H1 (cell line): ENCODE results near the gene NRM. TPM values are rescaled to one million over a fixed set of nuclear protein-coding genes. Genes with fewer than 3 reads are reported as not detected.
A peak's percentile ranks its signal among the peaks of the same experiment; 100 is the strongest.

Experiments used
- BRCA1 ChIP-seq: IDR thresholded peaks from 2 replicates; pipeline ENCODE4 v1.6.1; 2012; ENCODE audit warnings: low read depth, low read length, improper control_type of control experiment
- CEBPB ChIP-seq: IDR thresholded peaks from 2 replicates; pipeline ENCODE4 v1.6.1; 2012; ENCODE audit warnings: low read depth, low read length
- CTBP2 ChIP-seq: IDR thresholded peaks from 2 replicates; pipeline ENCODE4 v1.7.0; 2011; ENCODE audit warnings: borderline replicate concordance, mild to moderate bottlenecking, moderate library complexity, mixed read lengths, low read length; ENCODE audit not compliant: insufficient read depth, insufficient read length
- CTCF ChIP-seq, 3 experiments: IDR thresholded peaks; 1 replicate in 2 of 3; 2 replicates in 1 of 3; pipeline versions ENCODE4 v1.5.1 to v1.6.1; 2011; ENCODE audit warnings: low read length in 3 of 3, mild to moderate bottlenecking in 3 of 3, inconsistent platforms in 2 of 3, low read depth in 1 of 3, moderate library complexity in 1 of 3; ENCODE audit not compliant: insufficient read depth in 1 of 3; ENCODE audit errors: control extremely low read depth in 1 of 3
- E2F6 ChIP-seq: IDR thresholded peaks from 2 replicates; pipeline ENCODE4 v1.6.1; 2012; ENCODE audit warnings: inconsistent platforms
- EGR1 ChIP-seq: IDR thresholded peaks from 2 replicates; pipeline ENCODE4 v1.6.1; 2011; ENCODE audit warnings: low read depth, low read length, borderline replicate concordance
- GABPA ChIP-seq: IDR thresholded peaks from 2 replicates; pipeline ENCODE4 v1.6.1; 2011; ENCODE audit warnings: mild to moderate bottlenecking, low read length, moderate library complexity, borderline replicate concordance; ENCODE audit not compliant: insufficient read depth
- HDAC6 ChIP-seq: IDR thresholded peaks from one replicate; pipeline ENCODE4 v1.7.1; 2012; ENCODE audit warnings: low read depth, mild to moderate bottlenecking, inconsistent platforms, low read length, moderate library complexity
- JUN ChIP-seq: IDR thresholded peaks from 2 replicates; pipeline ENCODE4 v1.6.1; 2011; ENCODE audit warnings: low read depth, mild to moderate bottlenecking, improper control_type of control experiment, low read length
- JUND ChIP-seq: IDR thresholded peaks from 2 replicates; pipeline ENCODE4 v1.6.1; 2011; ENCODE audit warnings: mild to moderate bottlenecking, improper control_type of control experiment, low read length
- NANOG ChIP-seq: IDR thresholded peaks from 2 replicates; pipeline ENCODE4 v1.6.1; 2011; ENCODE audit warnings: low read length, low read depth, mild to moderate bottlenecking, inconsistent platforms; ENCODE audit not compliant: insufficient read depth, poor library complexity, severe bottlenecking
- POLR2AphosphoS5 ChIP-seq: IDR thresholded peaks from 2 replicates; pipeline ENCODE4 v1.6.1; 2011; ENCODE audit warnings: low read depth, low read length
- RBBP5 ChIP-seq: IDR thresholded peaks from 2 replicates; pipeline ENCODE4 v1.7.1; 2012; ENCODE audit warnings: low read depth, mild to moderate bottlenecking, inconsistent platforms, low read length, moderate library complexity, borderline replicate concordance
- RNF2 ChIP-seq: fragments of 200-900, 300-1000 bp; sonication (generic); IDR thresholded peaks from 2 replicates; pipeline ENCODE4 v1.7.1; 2016; ENCODE audit warnings: borderline replicate concordance, low read depth, mild to moderate bottlenecking, antibody characterized with exemption, low read length; ENCODE audit not compliant: poor library complexity, severe bottlenecking; ENCODE audit errors: missing control alignments
- RXRA ChIP-seq: IDR thresholded peaks from 2 replicates; pipeline ENCODE4 v1.6.1; 2011; ENCODE audit warnings: low read depth, mild to moderate bottlenecking, low read length, moderate library complexity; ENCODE audit not compliant: insufficient read depth
- SIRT6 ChIP-seq: IDR thresholded peaks from one replicate; pipeline ENCODE4 v1.7.1; 2012; ENCODE audit warnings: low read length, inconsistent platforms
- SP1 ChIP-seq: IDR thresholded peaks from 2 replicates; pipeline ENCODE4 v1.6.1; 2011; ENCODE audit warnings: low read depth, low read length
- SP2 ChIP-seq: IDR thresholded peaks from 2 replicates; pipeline ENCODE4 v1.6.1; 2012; ENCODE audit warnings: mild to moderate bottlenecking, low read length, inconsistent platforms
- TAF7 ChIP-seq: optimal IDR thresholded peaks from 2 replicates; pipeline ENCODE3; 2011; ENCODE audit warnings: low read depth, mild to moderate bottlenecking, inconsistent platforms, low read length, moderate library complexity, borderline replicate concordance
- polyA plus RNA-seq, 7 experiments: library from polyadenylated mRNA; depleted of rRNA in 3 of 7; stranded (reverse) in 5 of 7; unstranded in 2 of 7; fragments of >200 nt in 5 of 7; fragments of 200-250 nt in 2 of 7; gene quantifications; 1 replicate in 5 of 7; 2 replicates in 1 of 7; 4 replicates in 1 of 7; pipeline versions ENCODE4 v1.2.1 to v1.2.3, GENCODE V29; 2011 to 2013; ENCODE audit warnings: missing spikeins in 2 of 7, mixed read lengths in 2 of 7
- total RNA-seq: library from RNA; stranded (reverse); fragmentation: NEBNext Ultra II Directional; extraction: Animal tissue kit (Norgen Biotek cat#: 25700); gene quantifications from 2 replicates; pipeline ENCODE4 v1.2.1, GENCODE V29; 2021
- TF ChIP-seq, protein P1 (sequence below): IDR thresholded peaks from 2 replicates; pipeline ENCODE4 v1.6.1; 2012; ENCODE audit warnings: inconsistent platforms

NRM gene
- total and polyA plus RNA-seq, 2 of the 8 experiments (the other 6 are each of a cell fraction or from before 2014, with no cell fraction given), result 27.3 to 50.4 TPM

GRCh38 chr6:30721198-30722024 is 30.6 kb upstream of the NRM start (continued):
- TF ChIP-seq CTCF (IDR thresholded peaks at IDR 0.05; ENCODE audit: control extremely low read depth in 1 of 3, insufficient read depth in 1 of 3, low read depth in 1 of 3, low read length in 3 of 3) (peak in 2 of 3 experiments; percentile 21 to 25; a peak in 1 of 4 replicates), RNF2 (no peak), SP2 (no peak), NANOG (no peak), SP1 (no peak; the same call in 1 of the 2 replicates), HDAC6 (no peak), BRCA1 (no peak), RBBP5 (no peak), RXRA (no peak), EGR1 (peak; percentile 53; the same call in 1 of the 2 replicates), GABPA (no peak; the same call in 1 of the 2 replicates), SIRT6 (no peak), JUN (no peak), TAF7 (no peak), JUND (no peak), POLR2AphosphoS5 (peak; percentile 86), CEBPB (no peak), CTBP2 (no peak), E2F6 (no peak)
- TF ChIP-seq, protein P1, sequence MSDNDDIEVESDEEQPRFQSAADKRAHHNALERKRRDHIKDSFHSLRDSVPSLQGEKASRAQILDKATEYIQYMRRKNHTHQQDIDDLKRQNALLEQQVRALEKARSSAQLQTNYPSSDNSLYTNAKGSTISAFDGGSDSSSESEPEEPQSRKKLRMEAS, result peak; percentile 77
